ENCODE data around the gene ZNF415.
"Not testable (repeated sequence)": the region's sequence is repeated elsewhere in the genome, so short reads cannot be mapped to it uniquely, and the experiment has no call there.

Gene ZNF415

DNA sequence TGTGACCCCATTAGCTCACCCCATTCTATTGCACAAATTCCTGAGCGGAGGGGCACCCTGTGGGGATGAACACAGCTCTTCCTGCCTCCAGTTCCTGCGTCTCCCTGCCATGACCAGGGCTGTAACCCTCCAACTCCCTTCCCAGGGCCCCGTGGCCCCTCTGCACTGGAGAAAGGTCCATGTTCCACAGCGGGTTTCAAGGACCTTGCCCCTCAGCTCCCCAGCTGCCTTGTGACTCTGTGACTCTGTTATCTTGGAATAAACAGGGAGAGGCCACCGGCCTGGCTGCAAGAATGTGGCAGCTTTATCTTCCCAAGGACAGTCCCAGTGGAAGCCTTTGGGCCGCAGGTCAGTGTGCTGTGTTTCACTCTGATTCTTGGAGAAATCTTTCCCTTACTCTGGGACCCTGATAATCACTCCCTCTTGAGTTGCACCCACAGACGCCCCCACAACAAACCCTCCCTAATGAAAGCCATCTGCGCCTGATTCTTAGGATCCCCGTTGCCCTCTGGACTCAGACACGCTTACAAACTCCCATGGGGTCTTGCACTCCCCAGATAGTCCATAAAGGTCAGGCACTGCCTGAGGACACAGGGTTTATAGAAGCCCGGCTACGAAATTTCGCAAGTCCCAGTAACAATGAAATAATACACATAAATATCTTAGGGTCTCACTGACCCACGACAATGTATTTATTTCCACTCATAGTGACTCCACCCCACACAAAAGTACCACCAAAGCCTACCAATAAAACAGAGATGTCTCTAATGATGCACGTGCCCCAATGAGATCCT lies 5.8 kb downstream of the ZNF415 start:
- not testable (repeated sequence) for H3K27me3 Mint-ChIP-seq, H3K27ac Mint-ChIP-seq, H3K4me3 Mint-ChIP-seq, ATAC-seq, H3K4me1 Mint-ChIP-seq
- Mint-ChIP-seq H3K9me3 (peaks cover 18% of the 10 kb centered on the region), H3K36me3 (peaks cover 36% of the 10 kb centered on the region)

DNA sequence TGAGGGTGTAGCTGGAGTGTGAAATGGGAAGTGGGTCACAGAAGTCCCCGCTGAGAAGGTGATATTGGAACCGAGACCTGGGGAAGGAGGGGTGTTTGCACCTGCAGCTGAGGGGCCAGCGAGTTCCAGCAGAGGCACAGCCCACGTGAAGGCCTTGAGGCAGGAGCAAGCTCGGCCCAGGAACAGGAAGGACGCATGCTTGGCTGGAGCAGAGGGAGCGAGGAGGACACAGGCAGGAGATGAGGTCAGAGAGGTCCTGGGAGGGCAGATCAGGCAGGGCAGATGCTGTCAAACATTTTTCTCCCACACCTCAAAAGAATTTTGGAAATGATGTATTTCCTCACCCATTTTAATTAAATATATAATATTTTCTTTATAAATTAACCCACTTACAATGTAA lies 9.3 kb downstream of the ZNF415 start:
- Mint-ChIP-seq H3K9me3 (peaks cover 13% of the 10 kb centered on the region), H3K4me3 (no peak overlapping the region), H3K27ac (no peak overlapping the region), H3K27me3 (no peaks in the 10 kb centered on the region), H3K36me3 (peaks cover 32% of the 10 kb centered on the region), H3K4me1 (no peaks in the 10 kb centered on the region)
- no peak for ATAC-seq

- H3K27me3 Mint-ChIP-seq = no peaks in the 10 kb centered on the region
- peaks cover 30% of the 10 kb centered on the region for H3K9me3 Mint-ChIP-seq
- H3K4me3 Mint-ChIP-seq = no peak overlapping the region
- peaks cover 54% of the 10 kb centered on the region for H3K36me3 Mint-ChIP-seq
- no peak overlapping the region for H3K27ac Mint-ChIP-seq
- no peak for ATAC-seq
- H3K4me1 Mint-ChIP-seq = no peaks in the 10 kb centered on the region
These were observed 20.4 kb downstream of the ZNF415 start for GRCh38 chr19:53112286-53112685.

- Mint-ChIP-seq H3K9me3 (peaks cover 20% of the 10 kb centered on the region), H3K4me1 (no peaks in the 10 kb centered on the region), H3K27ac (no peak overlapping the region), H3K36me3 (peaks cover 28% of the 10 kb centered on the region), H3K27me3 (no peaks in the 10 kb centered on the region), H3K4me3 (no peak overlapping the region)
- no peak for ATAC-seq
These were observed 23.2 kb downstream of the ZNF415 start for GRCh38 chr19:53109527-53109926.

DNA sequence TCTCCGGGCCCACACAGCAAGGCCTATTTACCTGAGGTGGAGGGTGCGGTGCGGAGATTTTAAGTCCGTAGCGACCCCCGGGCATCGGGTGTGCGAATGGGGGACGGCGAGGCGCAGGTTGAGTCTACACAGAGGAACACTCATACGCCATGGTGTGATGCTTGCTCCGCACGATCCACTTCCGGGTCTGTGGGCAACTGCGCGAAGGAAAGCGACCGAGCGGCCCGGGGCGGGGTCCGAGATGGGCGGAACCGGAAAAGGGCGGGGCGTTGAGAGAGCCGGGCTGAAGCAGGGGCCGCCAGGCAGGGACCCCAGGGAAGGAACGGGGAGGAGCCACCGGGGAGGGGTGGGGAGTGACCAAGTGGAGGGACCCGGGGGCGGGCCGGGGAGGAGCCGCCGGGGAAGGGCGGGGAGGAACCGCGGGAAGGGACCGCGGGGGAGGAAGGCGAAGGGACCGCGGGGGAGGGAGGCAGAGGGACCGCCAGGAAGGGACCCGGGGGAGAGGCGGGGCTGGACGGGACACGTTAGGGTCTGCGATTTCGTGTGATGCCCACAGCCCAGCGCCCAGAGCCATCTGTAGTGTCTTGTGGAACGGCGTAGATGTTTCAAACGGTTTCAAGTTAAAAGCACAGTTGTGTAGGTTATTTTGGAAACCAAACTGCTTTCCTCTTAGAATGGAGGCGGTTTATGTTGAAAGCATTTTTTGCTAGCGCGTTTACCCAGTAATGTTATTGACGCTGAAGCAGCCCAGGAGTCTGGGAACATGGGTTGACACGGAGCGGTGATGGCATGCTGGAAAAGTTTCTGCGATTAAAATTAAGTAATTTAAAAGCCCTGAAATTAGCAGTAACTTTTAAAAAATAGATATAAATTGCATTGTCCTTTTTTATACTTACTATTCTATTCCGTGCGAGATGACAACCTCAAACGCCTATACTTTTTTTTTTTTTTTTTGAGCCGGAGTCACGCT lies 29.2 kb downstream of the ZNF415 start, which contains the start of gene ZNF160:
ZNF160 (minus strand) TSS at position 189 of the 970 bp plus-strand sequence. CDS start 17,146 bp downstream, outside the sequence.
- Mint-ChIP-seq H3K27me3 (no peaks in the 10 kb centered on the region), H3K4me3 (peak within 1 kb of the TSS; percentile 83), H3K9me3 (peaks cover 2% of the 10 kb centered on the region), H3K36me3 (peaks cover 28% of the 10 kb centered on the region), H3K27ac (peak within 1 kb of the TSS; percentile 82), H3K4me1 (peaks cover 14% of the 10 kb centered on the region)
- peak; percentile 99 for ATAC-seq

DNA sequence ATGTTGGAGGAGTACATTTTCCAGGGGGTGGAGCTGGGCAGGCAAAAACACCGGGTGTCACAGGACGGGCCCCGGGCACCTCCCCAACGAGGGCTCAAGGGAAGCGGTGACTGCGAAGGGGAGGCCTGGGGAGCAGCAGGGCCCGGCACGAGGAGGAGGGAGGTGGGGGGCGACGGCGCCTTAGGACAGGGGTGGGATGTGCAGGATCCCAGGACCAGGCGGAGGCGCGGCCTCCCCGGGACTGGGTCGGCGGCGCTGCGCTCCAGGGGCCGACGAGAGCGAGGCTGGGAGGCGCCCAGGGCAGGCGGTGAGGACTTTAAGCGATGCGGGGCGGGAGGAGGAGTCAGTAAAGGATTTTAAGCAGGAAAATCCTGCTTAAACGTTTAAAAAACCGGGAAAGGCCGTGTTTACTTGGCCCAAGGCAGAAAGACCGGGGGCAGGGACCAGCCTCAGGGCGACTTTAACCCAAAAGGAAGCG lies 29.9 kb downstream of the ZNF415 start:
- H3K4me3 Mint-ChIP-seq = peak overlapping the region; percentile 83
- H3K36me3 Mint-ChIP-seq = peaks cover 35% of the 10 kb centered on the region
- H3K27me3 Mint-ChIP-seq = no peaks in the 10 kb centered on the region
- ATAC-seq = peak; percentile 40
- peaks cover 19% of the 10 kb centered on the region for H3K4me1 Mint-ChIP-seq
- H3K9me3 Mint-ChIP-seq = no peaks in the 10 kb centered on the region
- peak overlapping the region; percentile 82 for H3K27ac Mint-ChIP-seq

- Mint-ChIP-seq H3K27ac (peak overlapping the region; percentile 82), H3K4me3 (peak overlapping the region; percentile 83), H3K27me3 (no peaks in the 10 kb centered on the region), H3K36me3 (peaks cover 40% of the 10 kb centered on the region), H3K4me1 (peaks cover 24% of the 10 kb centered on the region), H3K9me3 (no peaks in the 10 kb centered on the region)
- no peak for ATAC-seq
These were observed 30.4 kb downstream of the ZNF415 start for GRCh38 chr19:53102206-53102755.

GRCh38 chr19:53101518-53101917 lies 31.2 kb downstream of the ZNF415 start:
- Mint-ChIP-seq H3K4me1 (peaks cover 27% of the 10 kb centered on the region), H3K36me3 (peaks cover 43% of the 10 kb centered on the region), H3K27ac (peak overlapping the region; percentile 82), H3K27me3 (no peaks in the 10 kb centered on the region), H3K4me3 (peak overlapping the region; percentile 83), H3K9me3 (no peaks in the 10 kb centered on the region)
- no peak for ATAC-seq

- not testable (repeated sequence) for H3K27ac Mint-ChIP-seq, H3K9me3 Mint-ChIP-seq, H3K4me3 Mint-ChIP-seq, ATAC-seq, H3K27me3 Mint-ChIP-seq
- H3K36me3 Mint-ChIP-seq = peaks cover 66% of the 10 kb centered on the region
- H3K4me1 Mint-ChIP-seq = peaks cover 27% of the 10 kb centered on the region
These were observed 34.1 kb downstream of the ZNF415 start for GRCh38 chr19:53098570-53098969.

- not testable (repeated sequence) for H3K4me3 Mint-ChIP-seq, ATAC-seq, H3K27me3 Mint-ChIP-seq, H3K27ac Mint-ChIP-seq, H3K9me3 Mint-ChIP-seq
- peaks cover 19% of the 10 kb centered on the region for H3K4me1 Mint-ChIP-seq
- H3K36me3 Mint-ChIP-seq = peaks cover 71% of the 10 kb centered on the region
These were observed 35.6 kb downstream of the ZNF415 start for GRCh38 chr19:53096982-53097690.

DNA sequence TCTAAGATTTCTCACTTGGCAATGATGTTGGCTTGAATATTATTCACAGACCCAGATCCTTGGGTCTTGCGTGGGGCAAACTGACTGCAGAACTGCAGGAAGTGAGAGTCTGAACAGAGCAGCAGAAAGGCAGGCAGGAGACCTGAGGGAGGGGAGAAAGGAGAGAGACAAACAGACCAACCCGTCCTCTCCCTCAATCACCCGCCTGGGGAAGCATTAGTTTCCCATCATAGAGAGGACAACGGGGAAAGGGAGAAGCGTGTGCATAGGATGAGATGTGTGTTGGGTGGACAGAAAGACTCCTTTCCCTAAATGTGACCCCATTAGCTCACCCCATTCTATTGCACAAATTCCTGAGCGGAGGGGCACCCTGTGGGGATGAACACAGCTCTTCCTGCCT lies 36.1 kb downstream of the ZNF415 start:
- not testable (repeated sequence) for H3K9me3 Mint-ChIP-seq, H3K4me3 Mint-ChIP-seq, H3K27ac Mint-ChIP-seq, ATAC-seq, H3K27me3 Mint-ChIP-seq
- H3K36me3 Mint-ChIP-seq = peaks cover 69% of the 10 kb centered on the region
- H3K4me1 Mint-ChIP-seq = peaks cover 14% of the 10 kb centered on the region

DNA sequence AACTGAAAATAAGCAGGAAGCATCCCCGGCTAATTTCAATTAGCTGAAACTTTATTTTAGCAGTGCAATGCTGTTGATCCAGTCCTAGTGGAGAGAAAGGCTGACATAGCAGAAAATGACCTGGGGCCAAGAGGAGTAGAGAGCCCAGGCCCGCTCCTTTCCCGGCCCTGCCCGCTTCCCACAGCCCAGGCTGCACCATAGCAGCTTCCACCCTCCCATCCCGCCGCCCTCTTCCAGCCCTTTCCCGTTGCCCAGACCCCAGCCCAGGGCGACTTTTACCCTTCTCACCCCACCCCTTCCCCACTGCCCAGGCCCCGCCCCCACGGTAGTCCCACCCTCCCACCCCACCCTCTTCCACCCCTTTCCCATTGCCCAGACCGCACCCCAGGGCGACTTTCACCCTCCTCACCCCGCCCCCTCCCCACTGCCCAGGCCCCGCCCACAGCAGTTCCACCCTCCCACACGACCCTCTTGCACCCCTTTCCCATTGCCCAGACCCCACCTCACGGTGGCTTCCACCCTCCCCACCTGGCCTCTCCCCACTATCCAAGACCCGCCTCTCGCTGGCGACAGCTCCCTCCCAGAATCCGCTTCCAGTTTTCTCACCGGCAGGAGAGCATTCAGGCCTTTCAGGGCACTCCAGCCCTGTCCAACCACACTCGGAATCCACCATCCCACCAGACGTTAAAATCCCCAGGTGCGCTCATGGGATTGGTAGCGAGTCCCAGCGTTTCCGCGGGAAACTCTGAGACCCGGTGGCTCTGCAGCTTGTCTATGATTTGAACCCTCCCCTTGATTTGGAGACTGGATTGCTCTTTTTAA lies 37.7 kb downstream of the ZNF415 start:
- H3K27ac Mint-ChIP-seq = no peak overlapping the region
- peaks cover 84% of the 10 kb centered on the region for H3K36me3 Mint-ChIP-seq
- H3K27me3 Mint-ChIP-seq = no peaks in the 10 kb centered on the region
- H3K9me3 Mint-ChIP-seq = peaks cover under 1% of the 10 kb centered on the region
- ATAC-seq = no peak
- H3K4me3 Mint-ChIP-seq = no peak overlapping the region
- peaks cover 19% of the 10 kb centered on the region for H3K4me1 Mint-ChIP-seq

DNA sequence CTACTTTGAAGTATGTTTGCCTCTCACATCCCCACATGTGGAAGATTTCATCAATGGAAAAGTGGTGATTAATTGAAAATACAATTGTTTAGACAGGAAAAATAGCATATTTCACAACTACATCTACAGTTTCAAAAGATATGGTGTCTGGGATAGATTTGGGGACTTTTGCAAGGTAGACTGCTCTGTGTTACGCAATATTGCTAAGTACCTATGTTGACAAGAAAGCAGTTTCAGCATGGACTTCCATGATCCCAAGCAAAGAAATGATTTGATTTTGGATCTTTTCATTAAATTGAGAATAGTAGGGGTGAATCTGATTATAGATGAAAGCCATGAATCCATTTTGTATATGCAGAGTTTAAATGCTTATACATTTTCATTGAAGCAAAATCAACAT lies 40.0 kb downstream of the ZNF415 start:
- H3K27me3 Mint-ChIP-seq = no peaks in the 10 kb centered on the region
- H3K4me1 Mint-ChIP-seq = peaks cover 14% of the 10 kb centered on the region
- H3K36me3 Mint-ChIP-seq = peaks cover 78% of the 10 kb centered on the region
- ATAC-seq = no peak
- H3K27ac Mint-ChIP-seq = no peak overlapping the region
- H3K9me3 Mint-ChIP-seq = peaks cover 5% of the 10 kb centered on the region
- no peak overlapping the region for H3K4me3 Mint-ChIP-seq
